HG03108 (cell line): ENCODE results near the gene ELOVL5.
"Not testable (repeated sequence)": the region's sequence is repeated elsewhere in the genome, so short reads cannot be mapped to it uniquely, and the experiment has no call there.

Experiments used
- ATAC-seq: cut with Tn5 transposase; IDR thresholded peaks from one replicate; pipeline ENCODE4 v1.9.1; 2021; ENCODE audit warnings: moderate library complexity; ENCODE audit not compliant: unreplicated experiment

Gene ELOVL5

DNA sequence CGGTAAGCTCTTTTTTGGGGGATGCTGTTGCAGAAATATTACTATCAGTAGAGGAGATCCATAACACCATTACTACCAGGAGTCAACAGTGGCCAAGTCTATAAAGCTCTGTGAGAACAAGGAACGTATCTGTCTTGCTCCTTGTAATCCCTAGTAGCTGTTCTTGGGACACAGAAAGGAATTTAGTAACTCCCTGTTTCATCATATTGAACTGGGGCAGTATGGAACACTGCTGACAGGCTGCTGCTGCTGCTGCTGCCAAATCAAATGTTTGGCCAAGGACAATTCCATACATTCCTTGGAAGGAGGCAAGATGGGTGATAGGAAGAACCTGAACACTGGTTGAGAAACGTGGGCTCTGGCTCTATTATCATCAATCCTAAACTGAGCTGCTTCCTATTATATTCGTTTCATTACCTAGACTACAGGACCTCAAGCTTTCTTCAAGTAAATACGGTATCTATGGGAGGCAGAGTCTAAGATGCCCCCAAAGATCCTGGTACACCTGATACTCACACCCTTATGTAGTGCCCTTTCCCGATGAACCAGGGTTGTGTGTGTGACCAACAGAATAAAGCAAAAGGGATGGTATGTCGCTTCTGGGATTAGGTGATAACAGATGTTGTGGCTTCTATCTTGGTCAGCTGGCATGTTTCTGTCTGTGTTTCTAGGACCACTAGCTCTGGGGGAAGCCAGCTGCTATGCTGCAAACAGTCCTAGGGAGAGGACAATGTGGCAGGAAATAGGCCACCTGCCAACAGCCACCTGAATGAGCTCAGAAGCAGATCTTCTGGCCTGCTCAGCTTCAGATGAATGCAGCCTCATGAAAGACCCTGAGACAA lies 39.5 kb downstream of the ELOVL5 start:
- peak; percentile 73 for ATAC-seq

- peak; percentile 48 for ATAC-seq
Measured at GRCh38 chr6:53306819-53307347, 41.9 kb downstream of the ELOVL5 start.

GRCh38 chr6:53306217-53306616 lies 42.5 kb downstream of the ELOVL5 start:
- ATAC-seq = not testable (repeated sequence)

- not testable (repeated sequence) for ATAC-seq
Measured at GRCh38 chr6:53305506-53306005, 43.2 kb downstream of the ELOVL5 start.

GRCh38 chr6:53304953-53305352 lies 43.8 kb downstream of the ELOVL5 start:
- not testable (repeated sequence) for ATAC-seq

DNA sequence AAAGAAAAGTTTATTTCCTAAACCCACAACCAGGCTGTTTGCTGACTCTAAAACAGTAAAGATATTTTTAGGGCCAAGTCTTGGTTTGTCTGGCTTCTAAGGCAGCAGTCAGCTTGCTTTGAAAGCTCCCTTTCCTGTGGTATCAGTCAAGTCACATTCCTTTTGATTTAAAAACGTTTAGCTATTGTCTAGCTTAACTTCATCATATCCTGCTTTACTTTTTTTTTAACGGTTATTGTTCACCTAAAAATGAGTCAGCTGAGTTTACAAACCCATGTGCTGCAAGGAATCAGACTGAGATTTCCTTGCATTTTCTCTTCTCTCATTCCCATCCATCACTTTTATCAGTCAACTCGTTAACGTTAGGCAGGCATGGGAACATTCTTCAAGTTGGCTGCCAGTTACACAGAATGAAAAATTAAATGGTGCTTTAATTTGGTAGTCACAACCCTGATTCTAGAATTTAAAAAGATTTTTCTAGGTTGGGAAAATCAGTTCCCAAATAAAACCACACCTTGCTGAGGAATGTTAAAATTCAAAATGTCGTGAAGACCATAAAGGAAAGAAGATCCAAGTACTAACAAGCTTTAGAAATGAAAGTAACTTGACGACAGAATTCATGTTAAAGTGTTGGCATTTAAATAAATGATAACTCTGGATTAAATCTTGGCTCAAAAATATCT lies 45.9 kb downstream of the ELOVL5 start:
- no peak for ATAC-seq

- no peak for ATAC-seq
Measured at GRCh38 chr6:53301801-53302537, 46.8 kb downstream of the ELOVL5 start.

- ATAC-seq = no peak
Measured at GRCh38 chr6:53300656-53301551, 47.8 kb downstream of the ELOVL5 start.

DNA sequence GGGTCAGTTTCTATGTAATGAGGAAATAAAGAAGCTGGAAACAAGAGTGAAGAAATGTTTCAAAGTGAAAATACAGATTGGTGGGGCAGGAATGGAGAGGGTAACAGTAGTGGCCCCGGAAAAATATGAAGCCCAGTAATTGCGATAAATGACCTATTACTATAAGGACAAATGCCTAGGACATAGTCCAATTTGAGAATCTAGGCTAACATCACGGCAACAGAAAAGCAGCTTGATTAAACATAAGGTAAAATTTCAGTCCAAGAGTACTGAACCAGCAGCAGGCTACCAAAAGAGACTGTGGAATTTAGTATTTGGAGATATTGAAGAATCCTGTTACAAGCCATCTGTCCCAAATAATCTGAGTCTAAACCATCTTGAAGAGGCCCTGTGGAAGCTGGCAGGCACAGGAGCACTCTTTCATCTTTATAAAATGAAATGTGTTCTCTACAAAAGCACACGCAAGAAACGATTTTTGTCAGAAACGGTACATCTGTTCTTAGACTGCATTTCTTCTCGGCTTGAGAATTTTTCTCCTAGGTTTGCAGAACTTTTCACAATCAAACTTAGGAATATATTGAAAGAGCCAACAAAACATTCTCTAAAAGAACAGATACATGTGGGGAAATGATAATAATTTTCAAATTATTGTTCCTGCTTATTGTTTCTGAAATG lies 49.3 kb downstream of the ELOVL5 start:
- ATAC-seq = no peak

- ATAC-seq = no peak
Measured at GRCh38 chr6:53297004-53297403, 51.7 kb downstream of the ELOVL5 start.

DNA sequence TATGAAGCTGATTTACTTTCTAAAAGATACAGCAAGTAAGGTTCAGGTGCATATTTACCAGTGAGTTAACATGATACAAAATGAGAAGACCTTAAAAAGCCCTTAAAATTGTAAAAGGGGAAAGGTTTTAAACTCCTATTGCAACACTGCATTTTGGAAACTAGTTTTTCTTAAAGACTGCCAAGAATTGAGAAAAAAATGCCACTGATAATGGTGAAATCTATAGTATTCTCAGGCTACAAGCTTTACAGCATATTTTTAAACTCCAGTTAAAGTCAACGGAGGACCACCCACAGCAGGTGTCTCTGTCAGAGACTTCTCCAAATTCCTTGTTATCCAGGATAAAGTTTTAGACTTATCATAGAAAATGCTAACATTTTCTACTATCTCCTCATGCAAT lies 53.6 kb downstream of the ELOVL5 start:
- no peak for ATAC-seq

- ATAC-seq = no peak
Measured at GRCh38 chr6:53294611-53295010, 54.1 kb downstream of the ELOVL5 start.

- ATAC-seq = no peak
Measured at GRCh38 chr6:53294095-53294494, 54.7 kb downstream of the ELOVL5 start.

GRCh38 chr6:53293691-53294090 lies 55.1 kb downstream of the ELOVL5 start:
- no peak for ATAC-seq

- ATAC-seq = no peak
Measured at GRCh38 chr6:53290537-53291510, 57.9 kb downstream of the ELOVL5 start.

- no peak for ATAC-seq
Measured at GRCh38 chr6:53287336-53288225, 61.2 kb downstream of the ELOVL5 start.

DNA sequence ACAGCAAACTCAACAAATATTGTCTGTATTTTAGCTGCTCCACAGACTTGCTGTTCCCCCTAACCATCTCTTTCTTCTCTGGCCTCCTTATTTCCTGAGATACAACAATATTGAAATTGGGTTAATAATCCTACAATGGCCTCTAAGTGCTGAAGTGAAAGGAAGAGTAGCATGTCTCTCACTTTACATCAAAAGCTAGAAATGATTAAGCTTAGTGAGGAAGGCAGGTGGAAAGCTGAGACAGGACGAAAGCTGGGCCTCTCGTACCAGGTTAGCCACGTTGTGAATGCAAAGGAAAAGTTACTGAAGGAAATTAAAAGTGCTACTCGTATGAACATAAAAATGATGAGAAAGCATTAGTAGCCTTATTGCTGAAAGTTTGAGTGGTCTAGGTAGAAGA lies 63.8 kb downstream of the ELOVL5 start:
- ATAC-seq = peak; percentile 67
